GM19035 (cell line): Measurements from ENCODE around the gene NTNG2.

Experiments used
- ATAC-seq: cut with Tn5 transposase; IDR thresholded peaks from one replicate; pipeline ENCODE4 v1.9.1; 2021; ENCODE audit not compliant: unreplicated experiment

The NTNG2 gene

GRCh38 chr9:132146039-132146438 lies 15.8 kb upstream of the NTNG2 start:
- ATAC-seq = no peak

DNA sequence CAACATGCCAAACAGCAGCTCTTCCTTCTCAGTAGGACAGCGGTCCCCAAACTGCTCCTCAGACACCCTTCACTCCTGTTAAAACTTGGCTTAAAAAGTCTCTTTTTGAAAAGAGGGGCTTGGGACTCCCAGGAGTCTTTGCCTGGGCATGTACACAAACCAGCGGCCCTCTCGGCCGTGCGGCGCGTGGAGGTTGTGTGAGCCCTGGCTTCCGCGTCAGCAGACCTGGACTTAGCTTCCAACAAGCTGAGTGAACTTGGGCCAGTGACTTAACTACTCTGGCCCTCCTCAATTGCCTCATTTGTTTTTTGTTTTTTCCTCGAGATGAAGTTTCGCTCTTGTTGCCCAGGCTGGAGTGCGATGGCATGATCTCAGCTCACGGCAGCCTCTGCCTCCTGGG lies 15.3 kb upstream of the NTNG2 start:
- no peak for ATAC-seq

- ATAC-seq = no peak
Observed at GRCh38 chr9:132147331-132147730, 14.5 kb upstream of the NTNG2 start.

GRCh38 chr9:132147839-132148238 lies 14.0 kb upstream of the NTNG2 start:
- ATAC-seq = no peak

DNA sequence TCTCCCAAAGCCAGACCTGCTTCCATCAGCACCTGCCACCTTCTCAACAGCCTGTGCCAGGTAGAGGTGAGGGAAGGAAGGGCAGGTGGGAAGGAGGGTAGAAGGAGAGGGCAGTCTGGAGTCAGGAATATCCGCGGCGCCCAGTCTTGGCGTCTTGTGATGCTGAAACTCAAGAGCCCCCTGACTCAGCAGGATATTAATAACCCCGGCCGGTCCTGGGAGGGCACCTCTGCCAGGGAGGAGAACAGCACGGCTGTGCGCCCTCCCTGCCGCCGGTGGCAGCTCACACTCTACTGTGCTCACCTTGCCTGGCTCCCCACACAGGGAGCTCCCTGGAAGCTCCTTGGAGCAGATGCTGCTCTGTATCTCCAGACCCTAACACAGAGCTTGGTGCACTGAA lies 11.6 kb upstream of the NTNG2 start:
- no peak for ATAC-seq

GRCh38 chr9:132151118-132151517 lies 10.7 kb upstream of the NTNG2 start:
- ATAC-seq = no peak

GRCh38 chr9:132152231-132152630 lies 9.6 kb upstream of the NTNG2 start:
- ATAC-seq = no peak

DNA sequence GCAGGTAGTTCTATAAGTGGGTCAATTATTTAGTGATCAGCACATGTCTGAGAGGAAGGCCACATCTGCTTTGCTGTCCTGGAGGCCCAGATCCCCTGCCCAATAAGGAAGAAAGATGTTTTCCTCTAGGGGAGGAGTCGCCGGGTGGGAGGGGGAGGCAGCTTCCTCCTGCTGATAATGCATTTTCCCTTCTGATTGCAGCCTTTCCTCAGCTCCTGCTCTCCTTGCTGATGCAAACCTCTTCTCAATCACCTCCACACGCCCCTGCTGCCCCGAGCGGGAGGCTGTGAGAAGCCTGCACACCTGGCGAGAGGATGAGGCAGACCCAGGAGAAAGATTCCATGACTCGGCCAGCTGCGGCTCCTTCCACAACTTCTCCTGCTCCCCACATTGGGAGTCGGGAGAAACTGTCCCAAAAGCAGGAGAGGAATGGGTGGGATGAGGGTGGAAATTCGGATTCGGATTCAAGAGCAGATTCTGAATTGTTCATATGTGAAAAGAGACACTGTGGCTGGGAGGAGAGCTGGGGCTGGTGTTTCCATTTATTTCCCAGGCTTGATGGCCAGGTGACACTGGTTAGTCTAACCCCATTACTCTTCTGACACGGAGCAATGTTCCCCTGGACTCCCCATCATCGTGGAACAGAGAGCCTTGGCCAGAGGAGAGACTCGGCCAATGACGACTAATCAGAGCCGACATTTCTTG lies 6.8 kb upstream of the NTNG2 start:
- no peak for ATAC-seq

- ATAC-seq = no peak
Observed at GRCh38 chr9:132155568-132155895, 6.3 kb upstream of the NTNG2 start.

DNA sequence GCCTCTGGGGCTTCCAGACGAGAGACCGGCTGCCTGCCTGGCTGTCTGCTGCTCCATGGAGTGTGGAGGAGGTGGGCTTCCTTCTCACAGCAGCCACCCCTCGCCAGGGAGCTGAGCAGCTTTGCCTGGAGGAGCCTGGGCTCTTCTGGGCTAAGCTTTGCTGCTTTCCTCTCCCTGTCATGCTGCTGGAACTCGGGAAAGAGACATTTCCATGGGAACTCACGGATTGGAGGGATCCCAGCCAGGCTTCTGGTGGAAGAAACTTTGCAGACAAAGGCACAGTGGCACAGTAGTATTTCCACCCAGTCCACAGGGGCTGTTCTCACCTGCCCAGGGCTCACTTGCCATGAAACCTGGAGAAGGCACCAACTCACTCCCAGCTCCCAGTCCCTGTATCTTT lies 5.6 kb upstream of the NTNG2 start:
- no peak for ATAC-seq

DNA sequence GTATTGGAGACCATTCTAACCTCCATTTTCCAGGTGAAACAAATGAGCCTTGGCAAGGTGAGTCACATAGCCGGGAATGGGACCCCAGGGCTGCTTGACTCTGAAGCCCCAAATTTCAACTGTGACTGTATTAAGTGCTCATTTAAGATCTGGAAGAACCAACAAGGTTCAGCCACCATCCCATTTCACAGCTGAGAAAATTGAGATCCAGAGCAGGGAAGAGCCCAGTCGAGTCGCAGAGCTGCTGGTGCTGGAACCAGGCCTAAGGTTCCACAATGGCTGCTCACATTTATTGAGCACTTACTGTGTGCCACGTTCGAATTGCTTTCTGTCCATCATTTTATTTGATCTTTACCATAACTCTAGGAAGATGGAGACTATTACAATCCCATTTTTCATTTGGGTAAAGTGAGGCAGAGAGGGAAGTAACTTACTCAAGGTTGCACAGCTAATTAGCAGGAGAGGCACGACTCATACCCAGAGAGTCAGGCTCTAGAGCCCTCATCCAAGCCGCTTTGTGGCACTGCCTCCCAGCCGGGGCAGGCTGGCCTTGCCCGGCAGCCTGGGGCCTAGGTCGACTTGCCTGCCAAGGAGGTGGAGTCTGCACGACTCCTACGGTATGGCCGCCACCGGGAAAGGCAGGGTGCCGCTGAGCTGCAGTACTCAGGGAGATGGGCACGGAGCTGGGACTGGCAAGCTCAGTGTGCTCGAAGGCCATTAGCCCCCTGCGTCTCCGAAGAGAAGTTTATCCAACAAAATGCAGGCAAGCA lies 4.3 kb upstream of the NTNG2 start:
- ATAC-seq = no peak

GRCh38 chr9:132160802-132161742 lies 786 bp upstream of the NTNG2 start:
- no peak for ATAC-seq

- ATAC-seq = no peak
Observed at GRCh38 chr9:132162764-132163456, 1.1 kb downstream of the NTNG2 start.

DNA sequence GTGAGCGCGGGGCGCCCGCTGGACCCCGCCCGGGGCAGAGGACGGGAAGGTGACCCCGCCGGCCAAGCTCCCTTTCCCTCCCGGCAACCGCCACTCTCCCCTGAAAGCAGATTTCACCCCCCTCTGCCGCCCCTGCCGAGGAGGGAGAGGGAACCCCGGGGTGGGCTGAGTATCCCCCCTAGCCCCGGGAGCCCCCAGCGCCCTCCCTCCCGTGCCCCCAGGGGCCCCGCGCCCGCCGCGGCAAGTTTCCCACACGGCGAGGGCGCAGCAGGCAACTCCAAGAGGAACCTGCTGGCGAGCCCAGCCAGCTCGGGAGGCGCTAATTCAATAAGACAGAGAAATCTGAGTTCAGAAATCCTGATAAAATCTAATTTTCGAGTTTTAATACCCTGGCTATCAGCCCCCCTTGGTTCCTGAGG lies 1.6 kb downstream of the NTNG2 start:
- ATAC-seq = no peak

DNA sequence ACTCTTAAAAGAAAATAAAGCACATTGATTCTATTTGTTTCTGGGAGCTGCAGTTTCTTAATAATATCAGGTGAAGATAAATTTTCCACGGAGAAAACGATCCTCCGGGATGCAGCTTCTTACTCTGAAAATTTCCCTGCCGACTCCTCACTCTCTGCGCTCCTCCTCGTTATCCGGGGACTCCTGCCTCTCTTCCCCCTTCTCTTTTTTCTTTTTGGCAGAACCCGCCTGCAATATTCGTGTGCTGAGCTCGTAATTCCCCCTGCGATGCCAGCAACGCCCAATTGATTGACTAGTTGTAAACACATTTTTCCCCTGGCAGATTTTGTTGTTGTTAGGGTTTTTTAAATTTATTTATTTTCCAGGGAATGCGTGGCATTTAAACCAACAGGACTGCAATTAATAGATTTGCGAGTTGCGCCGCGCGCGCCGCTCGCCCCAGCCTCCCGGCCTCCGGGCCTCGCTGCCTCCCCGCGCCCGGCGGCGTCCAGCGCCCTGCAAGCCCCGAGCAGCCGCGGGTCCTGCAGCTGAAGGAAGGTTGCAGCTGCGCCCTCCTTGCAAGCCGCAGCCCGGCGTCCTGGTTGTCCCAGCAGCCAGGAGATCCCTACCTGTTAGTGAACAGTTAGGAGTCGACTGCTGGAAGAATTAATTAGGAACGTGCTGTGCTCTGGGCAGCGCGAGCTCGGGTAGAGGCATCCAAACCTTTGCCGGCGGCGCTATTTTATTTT lies 2.2 kb downstream of the NTNG2 start:
- no peak for ATAC-seq

DNA sequence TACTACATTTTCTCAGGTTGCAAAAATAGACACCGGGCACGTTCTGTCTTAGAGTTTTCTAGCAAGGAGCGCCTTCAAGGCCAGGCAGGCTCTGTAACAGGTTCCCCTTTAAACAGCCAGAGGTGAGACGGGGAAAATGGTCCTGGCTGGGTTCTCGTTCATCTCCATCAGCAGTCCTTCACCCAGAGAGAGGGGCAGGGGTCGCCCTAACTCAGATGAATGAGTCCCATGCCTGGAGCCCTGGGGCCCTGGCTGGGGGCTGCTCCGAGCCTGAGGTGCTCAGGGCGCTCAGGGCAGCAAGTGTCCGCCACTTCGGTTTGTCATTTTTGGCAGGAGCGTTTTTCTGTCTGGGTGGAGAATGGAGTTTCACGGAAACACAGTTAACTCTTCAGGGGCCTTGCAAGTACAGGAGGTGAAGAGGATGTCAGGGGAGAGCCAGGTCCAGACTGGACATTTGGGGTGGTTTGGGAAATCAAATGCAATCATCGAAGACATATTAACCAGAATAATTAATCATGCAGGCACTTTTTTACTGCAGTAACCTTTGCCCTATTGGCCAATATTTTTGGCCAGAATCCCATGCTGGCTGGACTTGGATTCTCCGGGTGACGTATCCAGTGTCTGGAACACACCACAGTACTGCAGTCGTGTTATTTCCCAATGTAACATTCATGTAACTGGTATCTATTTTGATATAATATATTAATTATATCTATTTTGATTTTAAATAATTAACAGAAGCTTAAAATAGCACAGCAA lies 2.9 kb downstream of the NTNG2 start:
- ATAC-seq = no peak

GRCh38 chr9:132166599-132166998 lies 4.7 kb downstream of the NTNG2 start:
- ATAC-seq = no peak

GRCh38 chr9:132167192-132167591 lies 5.3 kb downstream of the NTNG2 start:
- ATAC-seq = no peak

DNA sequence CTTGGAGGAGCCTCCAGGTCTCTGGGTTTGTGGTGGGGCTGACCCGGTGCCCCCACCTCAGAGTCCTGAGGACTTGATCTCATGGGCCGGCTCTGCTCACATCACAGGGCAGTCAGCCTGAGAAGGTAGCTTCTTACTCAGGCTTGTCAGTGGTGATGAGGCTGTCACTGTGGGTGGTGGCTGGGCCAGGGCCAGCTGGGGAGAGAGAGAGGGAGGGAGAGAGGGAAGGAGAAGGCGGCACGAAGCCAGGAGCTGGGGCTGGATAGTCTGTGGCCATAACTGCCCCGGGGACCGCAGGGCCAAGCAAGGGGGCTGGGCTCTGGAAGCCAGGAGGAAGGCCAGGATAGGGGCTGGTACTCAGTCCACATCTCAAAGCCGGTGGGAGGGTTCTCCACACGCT lies 6.5 kb downstream of the NTNG2 start:
- ATAC-seq = no peak

GRCh38 chr9:132168851-132169250 lies 7.0 kb downstream of the NTNG2 start:
- no peak for ATAC-seq
